DMS114 treated with DMSO at 0.1 percent for 48 hours (cell line): ENCODE data around the gene CKLF.
"Not testable (repeated sequence)": the region's sequence is repeated elsewhere in the genome, so short reads cannot be mapped to it uniquely, and the experiment has no call there.

Experiments used
- DNase-seq: peaks from one replicate; lab custom pipeline; 2025; ENCODE audit not compliant: unreplicated experiment; lab: John Stamatoyannopoulos, UW

Gene CKLF

DNA sequence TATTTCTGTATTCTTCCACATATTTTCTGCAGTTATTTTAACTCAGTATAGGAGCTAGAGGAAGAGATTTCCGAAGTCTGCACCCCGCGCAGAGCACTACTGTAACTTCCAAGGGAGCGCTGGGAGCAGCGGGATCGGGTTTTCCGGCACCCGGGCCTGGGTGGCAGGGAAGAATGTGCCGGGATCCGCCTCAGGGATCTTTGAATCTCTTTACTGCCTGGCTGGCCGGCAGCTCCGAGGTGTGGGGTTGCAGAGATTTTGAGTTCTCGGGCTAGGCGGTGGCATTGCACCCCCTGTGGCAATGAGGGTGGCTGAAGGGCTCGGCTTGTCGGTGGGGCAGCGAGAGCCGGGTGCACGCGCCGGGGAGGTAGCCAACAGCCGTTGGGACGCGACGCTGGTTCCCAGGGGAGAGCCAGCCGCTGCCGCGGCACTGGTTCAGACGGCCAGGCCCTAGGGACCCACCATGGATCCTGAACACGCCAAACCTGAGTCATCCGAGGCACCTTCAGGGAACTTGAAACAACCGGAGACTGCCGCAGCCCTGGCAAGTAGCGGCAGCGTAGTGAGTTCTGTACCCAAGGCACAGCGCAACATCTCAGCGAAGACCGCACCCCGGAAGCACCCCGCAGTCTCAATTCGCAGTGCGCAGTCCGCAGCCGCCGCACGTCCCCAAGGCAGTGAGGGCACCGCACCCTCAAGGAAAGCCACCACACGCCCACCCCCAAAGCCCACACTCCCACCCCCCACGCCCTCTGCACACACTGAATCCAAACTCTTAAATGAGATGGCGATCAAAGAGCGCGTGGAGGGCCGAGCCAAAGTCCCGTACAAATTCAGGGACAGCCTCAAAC lies 13.9 kb downstream of the CKLF start, which contains the start of gene CMTM1:
TSS of gene CMTM1 (plus strand) at position 389 of the 851 bp plus-strand sequence. CDS start at position 464, 75 bp downstream.
- no peak for DNase-seq

- DNase-seq = not testable (repeated sequence)
These were observed 14.9 kb downstream of the CKLF start for GRCh38 chr16:66567270-66567669.

DNA sequence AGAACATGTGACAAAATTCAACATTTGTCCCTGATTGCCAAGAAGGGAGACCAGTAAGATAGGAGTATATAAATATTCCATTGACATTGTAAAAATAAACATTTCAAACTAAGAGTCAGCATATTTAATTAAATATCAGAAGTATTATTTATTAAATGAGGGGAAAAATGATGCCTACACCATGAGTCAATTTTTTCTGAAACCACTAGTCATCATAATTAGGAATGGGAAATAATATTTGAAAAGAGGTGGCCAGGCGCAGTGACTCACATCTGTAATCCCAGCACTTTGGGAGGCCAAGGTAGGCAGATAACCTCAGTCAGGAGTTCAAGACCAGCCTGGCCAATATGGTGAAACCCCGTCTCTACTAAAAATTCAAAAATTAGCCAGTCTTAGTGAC lies 16.0 kb downstream of the CKLF start:
- no peak for DNase-seq

DNA sequence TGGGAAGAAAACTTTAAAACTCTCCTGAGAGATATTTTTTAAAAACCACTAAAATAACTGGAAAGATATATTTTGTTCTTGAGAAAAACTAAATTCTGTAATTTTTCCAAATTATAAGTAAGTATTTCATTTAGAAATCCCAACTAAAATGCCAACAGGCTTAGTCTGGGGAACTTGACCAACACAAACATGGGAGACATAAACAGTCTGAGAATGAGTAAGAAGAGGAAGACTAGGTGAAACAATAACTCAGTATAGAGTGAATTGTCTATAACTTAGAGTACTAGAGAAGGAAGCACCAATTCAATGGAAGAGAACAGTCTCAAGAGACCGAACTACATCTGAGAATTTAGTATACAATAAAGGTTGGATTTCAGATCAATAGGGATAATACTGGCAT lies 16.8 kb downstream of the CKLF start:
- no peak for DNase-seq

- DNase-seq = no peak
These were observed 17.5 kb downstream of the CKLF start for GRCh38 chr16:66569827-66570405.

DNA sequence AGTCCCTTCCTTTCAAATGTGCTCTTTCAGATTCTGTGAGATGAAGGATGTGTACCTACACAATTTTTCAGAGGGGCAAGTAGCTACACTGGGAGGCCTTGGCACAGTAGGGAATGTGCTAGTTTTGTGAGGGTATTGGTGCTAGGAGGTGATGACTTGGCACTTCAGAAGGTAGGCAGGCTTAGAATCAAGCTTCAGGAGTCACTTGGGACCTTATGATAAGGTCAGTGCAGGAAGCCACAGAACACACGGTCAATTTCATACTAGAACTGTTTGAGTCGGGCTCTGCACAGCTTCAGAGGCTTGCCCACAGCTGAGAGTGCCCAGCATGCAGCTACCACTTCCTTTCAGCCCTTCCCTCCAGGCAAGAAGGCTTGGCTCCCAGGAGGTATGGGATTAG lies 20.0 kb downstream of the CKLF start:
- no peak for DNase-seq

DNA sequence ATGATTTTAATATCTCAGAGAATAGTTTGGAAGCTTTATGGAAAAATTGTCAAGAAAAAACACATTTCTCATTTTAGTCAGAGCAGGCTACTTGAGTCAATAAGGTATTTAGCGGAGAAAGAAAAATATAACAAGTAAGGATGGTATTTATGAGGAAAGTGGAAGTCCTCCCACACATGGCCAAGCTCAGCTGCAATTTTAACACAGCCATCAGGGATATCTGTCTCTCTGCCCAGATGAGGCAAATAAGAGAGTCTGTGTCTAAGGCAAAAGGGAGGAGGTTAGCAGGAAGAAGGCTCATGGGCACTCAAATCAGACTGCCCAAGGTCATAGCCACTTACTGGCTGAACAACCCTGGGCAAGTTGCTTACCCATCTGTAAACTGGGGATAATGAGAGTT lies 21.7 kb downstream of the CKLF start:
- DNase-seq = no peak

GRCh38 chr16:66574531-66574930 lies 22.2 kb downstream of the CKLF start:
- DNase-seq = no peak

DNA sequence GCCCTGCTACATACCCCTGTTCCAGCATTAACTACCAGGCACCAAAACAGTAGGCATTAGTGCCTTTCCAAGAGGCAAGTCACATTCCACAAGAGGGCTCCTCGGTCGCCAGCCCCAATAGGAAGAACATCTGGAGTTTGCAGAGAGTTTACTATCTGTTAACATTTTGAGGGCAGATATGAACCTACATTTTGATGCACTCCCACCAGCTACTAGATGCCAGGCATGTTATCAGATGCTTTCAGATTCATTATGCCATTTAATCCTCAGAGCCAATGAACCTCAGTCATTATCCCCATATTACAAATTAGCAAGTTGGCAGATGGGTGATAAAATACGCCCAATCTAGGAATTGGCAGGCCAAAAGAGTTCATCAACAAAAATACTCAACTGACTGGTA lies 22.7 kb downstream of the CKLF start:
- DNase-seq = no peak

GRCh38 chr16:66576296-66576695 lies 23.9 kb downstream of the CKLF start:
- DNase-seq = no peak

DNA sequence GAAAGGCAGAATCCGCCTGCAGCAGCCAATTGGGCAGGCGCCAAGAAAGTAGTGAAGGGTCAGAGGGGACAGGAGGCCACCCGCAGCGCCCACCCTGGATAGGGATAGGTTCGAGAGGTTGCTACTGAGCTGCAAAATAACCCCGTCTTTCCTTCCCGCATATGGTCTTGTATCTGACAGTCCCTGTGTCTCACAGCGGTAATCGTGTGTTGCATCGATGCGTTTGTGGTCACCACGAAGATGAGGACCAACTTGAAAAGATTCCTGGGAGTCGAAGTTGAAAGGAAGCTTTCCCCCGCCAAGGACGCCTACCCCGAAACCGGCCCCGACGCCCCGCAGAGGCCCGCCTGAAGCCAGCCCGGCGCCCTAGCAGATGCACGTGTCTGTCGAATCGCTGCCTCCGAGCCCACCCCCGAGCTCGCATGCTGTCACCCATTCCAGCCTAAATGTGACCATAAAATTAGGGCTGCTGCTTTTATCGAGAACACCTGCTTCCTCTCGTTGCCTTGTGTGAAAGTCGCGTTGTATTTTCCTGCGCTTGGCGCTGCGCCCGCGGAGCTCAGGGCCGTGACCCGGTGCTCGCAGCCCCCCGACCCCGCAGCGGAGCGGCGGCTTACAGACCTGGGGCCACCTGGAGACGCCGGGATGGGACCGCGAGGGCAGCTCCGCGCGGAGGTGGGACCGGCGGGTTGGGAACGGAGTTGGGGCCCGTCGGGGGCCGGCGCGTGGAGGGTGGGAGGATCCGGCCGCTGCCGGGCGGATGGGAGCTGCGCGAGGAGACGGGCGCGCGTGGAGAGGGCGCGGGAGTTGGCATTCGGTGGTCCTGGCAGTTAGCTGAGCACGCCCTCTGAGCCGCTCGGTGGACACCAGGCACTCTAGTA lies 26.5 kb downstream of the CKLF start, which contains the start of gene CMTM2:
TSS of gene CMTM2 (plus strand) at position 813 of the 881 bp plus-strand sequence. CDS start 145 bp downstream, outside the sequence.
- DNase-seq = no peak

DNA sequence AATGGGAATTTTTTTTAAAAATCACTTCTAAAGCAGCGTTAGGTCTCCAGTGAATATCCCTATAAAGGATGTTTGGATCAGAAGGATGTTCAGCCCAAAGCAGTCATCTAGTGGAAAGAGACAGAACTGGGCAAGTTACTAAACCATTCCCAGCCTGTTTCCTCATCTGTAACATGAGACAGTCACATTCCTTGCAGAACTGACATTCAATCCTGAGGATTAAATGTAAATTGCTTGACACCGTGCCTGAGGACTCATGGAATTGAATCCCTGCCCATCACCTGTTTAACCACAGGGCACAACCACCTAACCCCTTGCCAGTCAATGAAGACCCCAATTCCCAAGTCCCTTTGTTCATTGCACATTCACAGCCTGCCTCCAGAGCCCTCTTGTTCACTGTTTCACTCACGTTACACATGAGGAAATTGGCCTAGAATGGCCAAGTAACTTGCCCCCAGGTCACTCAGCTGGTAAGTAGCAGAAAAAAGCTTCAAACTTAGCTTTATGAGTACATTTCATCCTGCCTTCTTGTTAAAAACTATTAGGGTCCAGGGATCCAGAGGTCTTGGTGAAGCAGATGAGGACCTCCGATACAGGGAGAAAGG lies 28.3 kb downstream of the CKLF start:
- DNase-seq = no peak

DNA sequence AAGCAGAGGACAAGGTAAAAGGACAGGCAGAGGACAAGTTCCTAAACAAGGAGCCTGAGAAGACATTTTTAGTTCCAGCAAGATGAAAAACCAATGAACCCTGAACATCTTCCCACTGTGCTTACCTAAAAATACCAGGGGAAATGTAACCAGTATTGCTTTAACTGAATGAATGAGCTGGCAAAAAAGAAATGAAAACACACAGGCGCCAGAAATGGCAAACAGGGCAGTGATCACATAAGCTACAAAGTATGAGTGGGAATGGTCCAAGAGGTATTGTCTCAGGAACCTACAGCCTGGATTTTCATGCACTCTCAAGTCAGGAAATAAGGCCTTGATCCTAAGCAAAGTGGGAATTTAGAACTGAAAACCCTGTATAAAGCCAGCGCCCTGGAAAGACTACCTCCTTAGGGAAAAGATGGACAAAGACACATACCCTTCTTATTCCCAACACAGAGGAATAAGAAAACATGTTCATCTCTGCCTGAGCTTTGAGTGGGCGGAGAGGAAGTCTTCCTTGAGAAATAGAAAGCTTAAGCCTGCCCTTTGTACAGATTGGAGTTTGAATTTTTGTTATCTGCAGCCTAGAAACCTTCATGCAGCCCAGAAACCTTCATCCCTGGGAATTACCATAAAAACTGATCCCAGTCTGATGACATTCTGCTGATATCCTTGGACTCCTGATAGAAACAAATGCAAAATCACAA lies 29.0 kb downstream of the CKLF start:
- DNase-seq = no peak

GRCh38 chr16:66585481-66586239 lies 33.3 kb downstream of the CKLF start:
- DNase-seq = no peak

DNA sequence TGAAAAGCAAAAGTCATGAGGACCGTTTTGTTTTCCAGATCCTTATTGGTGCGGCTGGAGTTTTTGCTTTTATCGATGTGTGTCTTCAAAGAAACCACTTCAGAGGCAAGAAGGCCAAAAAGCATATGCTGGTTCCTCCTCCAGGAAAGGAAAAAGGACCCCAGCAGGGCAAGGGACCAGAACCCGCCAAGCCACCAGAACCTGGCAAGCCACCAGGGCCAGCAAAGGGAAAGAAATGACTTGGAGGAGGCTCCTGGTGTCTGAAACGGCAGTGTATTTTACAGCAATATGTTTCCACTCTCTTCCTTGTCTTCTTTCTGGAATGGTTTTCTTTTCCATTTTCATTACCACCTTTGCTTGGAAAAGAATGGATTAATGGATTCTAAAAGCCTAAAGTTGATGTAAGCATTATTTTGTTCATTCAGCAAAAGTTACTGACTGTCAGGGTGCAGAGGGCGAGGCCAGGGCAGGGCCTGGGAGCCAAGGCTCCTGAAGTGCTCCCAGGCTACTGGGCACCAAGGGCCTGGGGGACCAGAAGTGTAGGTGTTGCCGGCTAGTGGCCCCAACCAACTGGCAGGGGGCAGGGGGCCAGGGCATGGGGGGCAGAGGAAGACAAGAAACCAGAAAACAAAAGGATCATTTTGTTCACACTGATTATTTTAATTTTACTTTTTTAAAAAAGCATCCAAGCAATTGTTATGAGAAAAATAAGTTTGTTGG lies 35.7 kb downstream of the CKLF start:
- DNase-seq = no peak

DNA sequence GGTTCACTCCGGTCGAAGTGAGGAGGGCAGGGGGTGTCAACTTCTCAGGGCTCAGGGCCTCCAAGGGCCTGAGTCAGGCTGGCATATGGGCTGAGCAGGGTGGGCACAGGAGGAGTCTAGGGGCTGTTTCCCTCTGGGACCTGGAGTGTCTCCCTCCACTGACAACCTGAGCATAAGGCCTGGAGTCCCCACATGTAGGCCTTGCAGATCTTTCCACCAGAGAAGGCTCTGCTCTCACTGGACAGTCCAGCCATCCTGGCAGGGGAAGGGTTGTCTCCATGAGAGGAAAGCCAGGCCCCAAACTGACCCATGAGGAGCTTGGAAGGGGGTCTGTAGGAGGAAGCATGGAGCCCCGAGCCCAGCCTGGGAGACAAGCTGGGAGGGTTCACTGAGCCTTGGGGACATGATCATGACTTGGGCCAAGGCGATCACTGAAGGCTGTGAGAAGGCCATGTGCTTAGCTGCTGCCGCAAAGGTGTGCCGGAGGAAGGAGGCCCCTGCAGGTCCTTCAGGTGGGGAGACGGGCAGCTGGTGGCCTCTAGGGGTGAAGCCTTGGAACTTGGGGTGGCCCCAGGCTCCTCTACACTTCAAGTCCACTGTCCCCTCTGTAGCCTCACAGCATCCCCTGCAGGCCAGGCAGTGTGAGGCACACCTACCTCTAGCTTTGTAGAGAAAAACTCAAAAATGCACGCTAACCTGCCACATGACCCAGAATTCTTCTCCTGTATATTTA lies 36.8 kb downstream of the CKLF start:
- no peak for DNase-seq

GRCh38 chr16:66590322-66590721 lies 37.9 kb downstream of the CKLF start:
- DNase-seq = no peak

GRCh38 chr16:66591018-66591417 lies 38.6 kb downstream of the CKLF start:
- no peak for DNase-seq
